SK-MEL-5 (cell line): ENCODE results near the gene GBGT1. TPM values are rescaled to one million over a fixed set of nuclear protein-coding genes. Genes with fewer than 3 reads are reported as not detected.

Experiments used
- total RNA-seq: library from RNA; depleted of rRNA; stranded (reverse); fragments of >200 nt; shearing (Covaris generic); gene quantifications from 2 replicates; pipeline ENCODE4 v1.2.3, GENCODE V29; 2014; rRNA removed

The GBGT1 gene
- total RNA-seq, 1 experiment from 2014 or later, result not detected

Other genes with a start within 250 kb of the GBGT1 start
- 38.0 and 45.6 TPM in 2 replicates for gene TSC1, start 219.3 kb downstream of the GBGT1 start, total RNA-seq
- 0.05 and 0.74 TPM in 2 replicates for gene GFI1B, start 185.2 kb downstream of the GBGT1 start, total RNA-seq
- gene GTF3C5, start 132.9 kb downstream of the GBGT1 start, total RNA-seq, result 58.8 and 64.3 TPM in 2 replicates
- gene CEL, start 101.9 kb downstream of the GBGT1 start, total RNA-seq, result 0.11 TPM in 1 of 2 replicates, not detected in the other
- 22.4 and 26.6 TPM in 2 replicates for gene RALGDS, start 42.7 kb downstream of the GBGT1 start, total RNA-seq
- not detected in 2 replicates for gene OBP2B, start 45.3 kb upstream of the GBGT1 start, total RNA-seq
- gene ABO, start 111.3 kb upstream of the GBGT1 start, total RNA-seq, result not detected in 2 replicates
- gene SURF6, start 172.3 kb upstream of the GBGT1 start, total RNA-seq, result 28.7 and 32.3 TPM in 2 replicates
- gene MED22, start 184.2 kb upstream of the GBGT1 start, total RNA-seq, result 19.3 and 20.5 TPM in 2 replicates
- gene RPL7A, start 184.3 kb upstream of the GBGT1 start, total RNA-seq, result 2,381 and 2,529 TPM in 2 replicates
- gene SURF1, start 192.6 kb upstream of the GBGT1 start, total RNA-seq, result 50.3 and 64.2 TPM in 2 replicates
- 35.8 and 39.3 TPM in 2 replicates for gene SURF2, start 192.6 kb upstream of the GBGT1 start, total RNA-seq
- gene SURF4, start 212.1 kb upstream of the GBGT1 start, total RNA-seq, result 469 and 490 TPM in 2 replicates
- gene STKLD1, start 212.5 kb upstream of the GBGT1 start, total RNA-seq, result 1.4 and 1.7 TPM in 2 replicates